NCI-H526 (cell line): Measurements from ENCODE around the gene PRAMEF20.
"Not testable (repeated sequence)": the region's sequence is repeated elsewhere in the genome, so short reads cannot be mapped to it uniquely, and the experiment has no call there.

Experiments
- DNase-seq, 2 experiments: peaks; one replicate each; lab custom pipeline; 2025; lab: John Stamatoyannopoulos, UW

PRAMEF20 gene

GRCh38 chr1:13410150-13410549, at the start of gene PRAMEF20:
Gene PRAMEF20 (plus strand): TSS chr1:13410450. CDS start chr1:13416355, 5,905 bp downstream.
- DNase-seq = not testable (repeated sequence)

- not testable (repeated sequence) for DNase-seq
Measured at GRCh38 chr1:13362364-13362763, 47.9 kb upstream of the PRAMEF20 start.

GRCh38 chr1:13364928-13365327, 45.3 kb upstream of the PRAMEF20 start:
- not testable (repeated sequence) for DNase-seq

GRCh38 chr1:13366536-13366935, 43.7 kb upstream of the PRAMEF20 start:
- not testable (repeated sequence) for DNase-seq

- peak in 1 of 2 experiments; percentile 28 for DNase-seq
Measured at GRCh38 chr1:13368544-13368943, 41.7 kb upstream of the PRAMEF20 start.

- not testable (repeated sequence) for DNase-seq
Measured at GRCh38 chr1:13378983-13379382, 31.3 kb upstream of the PRAMEF20 start.

GRCh38 chr1:13380380-13380779, 29.9 kb upstream of the PRAMEF20 start:
- not testable (repeated sequence) for DNase-seq

GRCh38 chr1:13389332-13389731, 20.9 kb upstream of the PRAMEF20 start, which contains the start of gene PRAMEF17:
Gene PRAMEF17 (plus strand): TSS chr1:13389632. CDS start chr1:13389658, 26 bp downstream.
- not testable (repeated sequence) for DNase-seq

- DNase-seq = not testable (repeated sequence)
Measured at GRCh38 chr1:13393004-13393403, 17.2 kb upstream of the PRAMEF20 start.

- DNase-seq = not testable (repeated sequence)
Measured at GRCh38 chr1:13394761-13395160, 15.5 kb upstream of the PRAMEF20 start.

- DNase-seq = not testable (repeated sequence)
Measured at GRCh38 chr1:13395311-13395710, 14.9 kb upstream of the PRAMEF20 start.

GRCh38 chr1:13407811-13408210, 2.4 kb upstream of the PRAMEF20 start:
- no peak for DNase-seq

- DNase-seq = no peak
Measured at GRCh38 chr1:13430495-13430894, 20.2 kb downstream of the PRAMEF20 start.

GRCh38 chr1:13432251-13432650, 22.0 kb downstream of the PRAMEF20 start:
- no peak for DNase-seq

- DNase-seq = not testable (repeated sequence)
Measured at GRCh38 chr1:13433694-13434358, 23.6 kb downstream of the PRAMEF20 start.

- DNase-seq = no peak
Measured at GRCh38 chr1:13435458-13435857, 25.2 kb downstream of the PRAMEF20 start.

- DNase-seq = not testable (repeated sequence)
Measured at GRCh38 chr1:13439104-13439783, 29.0 kb downstream of the PRAMEF20 start.

- DNase-seq = no peak
Measured at GRCh38 chr1:13443335-13443979, 33.2 kb downstream of the PRAMEF20 start.

GRCh38 chr1:13450204-13450603, 40.0 kb downstream of the PRAMEF20 start:
- no peak for DNase-seq

- DNase-seq = no peak
Measured at GRCh38 chr1:13451399-13451965, 41.2 kb downstream of the PRAMEF20 start.

GRCh38 chr1:13456904-13457532, 46.8 kb downstream of the PRAMEF20 start:
- no peak for DNase-seq

- DNase-seq = no peak
Measured at GRCh38 chr1:13461977-13462376, 51.7 kb downstream of the PRAMEF20 start.
